ENCODE data around the gene ARHGAP10.

DNA sequence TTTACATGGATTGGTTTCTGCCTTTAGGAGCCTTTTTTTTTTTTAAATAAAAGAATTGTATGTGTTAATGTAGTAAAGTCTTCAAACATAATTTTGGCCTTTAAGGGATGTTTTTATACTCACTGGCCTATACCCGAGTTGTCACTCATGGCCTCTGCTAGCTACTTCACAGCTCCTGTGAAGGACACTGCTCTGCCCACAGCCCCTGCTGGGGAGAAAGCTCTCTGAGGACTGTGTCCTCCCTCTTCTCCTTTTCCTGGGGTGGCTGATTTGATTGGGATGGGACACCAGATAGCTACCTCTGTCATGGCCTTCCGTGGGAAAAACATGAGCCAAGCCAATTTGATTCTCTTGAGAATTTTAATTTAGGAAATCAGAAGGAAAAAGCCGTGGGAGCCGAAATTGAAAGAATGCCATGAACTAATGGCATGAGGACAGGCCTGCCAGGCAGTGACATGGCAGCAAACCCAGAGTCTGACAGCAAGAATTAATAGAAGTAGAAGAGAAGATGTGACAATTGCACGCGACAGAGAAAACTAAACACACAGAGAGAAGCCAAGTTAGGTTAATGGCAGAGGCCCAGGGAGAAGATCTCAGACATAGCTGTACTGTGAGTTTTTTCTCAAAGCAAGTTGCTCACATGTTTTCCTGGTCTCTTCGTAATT, 81.4 kb downstream of the ARHGAP10 start:
- no peak for TF ChIP-seq GATA2 (IDR thresholded peaks at IDR 0.05; ENCODE audit: low read depth, low read length)
- TF ChIP-seq GATA3 (IDR thresholded peaks at IDR 0.05; ENCODE audit: low read depth, low read length): no peak

Data from SH-SY5Y (cell line).